ENCODE data around the gene WNT10A.

- TF ChIP-seq, protein P1, sequence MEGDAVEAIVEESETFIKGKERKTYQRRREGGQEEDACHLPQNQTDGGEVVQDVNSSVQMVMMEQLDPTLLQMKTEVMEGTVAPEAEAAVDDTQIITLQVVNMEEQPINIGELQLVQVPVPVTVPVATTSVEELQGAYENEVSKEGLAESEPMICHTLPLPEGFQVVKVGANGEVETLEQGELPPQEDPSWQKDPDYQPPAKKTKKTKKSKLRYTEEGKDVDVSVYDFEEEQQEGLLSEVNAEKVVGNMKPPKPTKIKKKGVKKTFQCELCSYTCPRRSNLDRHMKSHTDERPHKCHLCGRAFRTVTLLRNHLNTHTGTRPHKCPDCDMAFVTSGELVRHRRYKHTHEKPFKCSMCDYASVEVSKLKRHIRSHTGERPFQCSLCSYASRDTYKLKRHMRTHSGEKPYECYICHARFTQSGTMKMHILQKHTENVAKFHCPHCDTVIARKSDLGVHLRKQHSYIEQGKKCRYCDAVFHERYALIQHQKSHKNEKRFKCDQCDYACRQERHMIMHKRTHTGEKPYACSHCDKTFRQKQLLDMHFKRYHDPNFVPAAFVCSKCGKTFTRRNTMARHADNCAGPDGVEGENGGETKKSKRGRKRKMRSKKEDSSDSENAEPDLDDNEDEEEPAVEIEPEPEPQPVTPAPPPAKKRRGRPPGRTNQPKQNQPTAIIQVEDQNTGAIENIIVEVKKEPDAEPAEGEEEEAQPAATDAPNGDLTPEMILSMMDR (IDR thresholded peaks at IDR 0.05; ENCODE audit: insufficient read depth, low read depth, low read length): no peak
- peak; percentile 21 for TF ChIP-seq EZH2 (IDR thresholded peaks at IDR 0.05; ENCODE audit: insufficient read depth, low read length)
These were observed 16.1 kb downstream of the WNT10A start for GRCh38 chr2:218896501-218897393.
